HG03196 (cell line): ENCODE data around the gene CALHM6.
"Not testable (repeated sequence)": the region's sequence is repeated elsewhere in the genome, so short reads cannot be mapped to it uniquely, and the experiment has no call there.

Experiments used
- ATAC-seq: cut with Tn5 transposase; IDR thresholded peaks from one replicate; pipeline ENCODE4 v1.9.1; 2021; ENCODE audit not compliant: unreplicated experiment

CALHM6 gene

DNA sequence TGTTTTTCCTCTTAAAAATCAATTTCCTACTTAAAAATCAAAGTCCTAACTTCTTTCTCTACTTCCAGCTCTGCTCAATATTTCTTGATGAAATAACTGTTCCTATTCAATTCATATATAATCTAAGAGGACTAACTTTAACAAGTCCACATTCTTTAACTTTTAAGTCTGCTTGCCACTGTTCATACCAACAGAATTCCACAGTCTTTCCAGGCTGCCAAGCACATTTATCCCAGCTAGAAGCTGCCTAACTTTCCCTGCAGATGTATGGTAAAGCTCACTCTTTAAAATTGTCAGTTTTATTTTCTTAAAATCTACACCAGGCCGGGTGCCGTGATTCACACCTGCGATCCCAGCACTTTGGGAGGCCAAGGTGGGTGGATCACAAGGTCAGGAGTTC lies 11.5 kb downstream of the CALHM6 start:
- ATAC-seq = no peak

- no peak for ATAC-seq
Measured at GRCh38 chr6:116475141-116475540, 14.0 kb downstream of the CALHM6 start.

- ATAC-seq = peak; percentile 100
Measured at GRCh38 chr6:116476002-116476678, 15.0 kb downstream of the CALHM6 start.

- ATAC-seq = no peak
Measured at GRCh38 chr6:116482780-116483179, 21.6 kb downstream of the CALHM6 start.

DNA sequence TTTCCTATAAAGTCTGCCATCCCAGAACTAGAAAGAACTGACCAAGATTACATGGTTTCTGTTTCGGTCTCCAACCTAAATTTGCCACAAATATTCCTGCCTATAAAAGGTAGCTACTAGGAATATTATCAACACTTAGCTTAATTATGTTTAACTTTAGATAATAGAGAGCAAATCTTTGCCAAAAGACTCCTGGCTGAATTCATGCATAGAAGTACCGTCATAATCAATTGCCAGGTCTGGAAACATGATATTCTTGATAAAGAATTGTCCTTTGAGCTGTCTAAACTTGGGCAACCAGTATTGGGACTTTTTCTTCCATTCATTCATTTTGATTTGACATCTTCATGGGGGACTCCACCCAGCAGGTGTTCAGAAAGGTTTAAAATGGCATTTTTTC lies 22.4 kb downstream of the CALHM6 start:
- no peak for ATAC-seq

DNA sequence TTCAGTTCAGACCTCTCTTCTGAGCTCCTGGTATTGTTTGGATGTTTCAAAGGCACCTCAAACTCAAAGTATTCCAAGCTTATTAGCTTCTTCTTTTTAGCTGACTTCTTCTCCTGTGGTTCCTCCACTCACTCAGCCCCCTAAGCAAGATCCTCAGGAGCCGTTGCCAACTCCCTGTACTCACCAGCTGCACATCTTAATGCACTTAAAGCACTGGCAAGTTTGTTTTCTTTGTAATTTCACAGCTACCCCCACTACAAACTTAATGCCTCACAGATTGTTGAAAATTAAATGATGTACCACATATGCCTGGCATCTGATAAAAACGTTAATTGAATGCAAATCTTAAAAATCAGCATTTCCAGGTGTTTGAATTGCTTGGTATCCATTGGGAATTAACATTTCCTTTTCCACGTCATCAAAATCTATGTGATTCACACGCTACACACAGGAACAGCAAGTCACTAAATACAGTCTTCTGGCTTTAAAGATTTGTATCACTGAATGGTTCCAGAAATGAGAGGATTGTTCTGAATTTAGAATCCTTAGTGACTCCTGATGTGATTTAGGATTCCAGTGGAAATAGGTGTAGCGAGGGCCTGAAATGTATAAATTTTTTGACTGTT lies 24.5 kb downstream of the CALHM6 start:
- no peak for ATAC-seq

- ATAC-seq = no peak
Measured at GRCh38 chr6:116491610-116492330, 30.6 kb downstream of the CALHM6 start.

DNA sequence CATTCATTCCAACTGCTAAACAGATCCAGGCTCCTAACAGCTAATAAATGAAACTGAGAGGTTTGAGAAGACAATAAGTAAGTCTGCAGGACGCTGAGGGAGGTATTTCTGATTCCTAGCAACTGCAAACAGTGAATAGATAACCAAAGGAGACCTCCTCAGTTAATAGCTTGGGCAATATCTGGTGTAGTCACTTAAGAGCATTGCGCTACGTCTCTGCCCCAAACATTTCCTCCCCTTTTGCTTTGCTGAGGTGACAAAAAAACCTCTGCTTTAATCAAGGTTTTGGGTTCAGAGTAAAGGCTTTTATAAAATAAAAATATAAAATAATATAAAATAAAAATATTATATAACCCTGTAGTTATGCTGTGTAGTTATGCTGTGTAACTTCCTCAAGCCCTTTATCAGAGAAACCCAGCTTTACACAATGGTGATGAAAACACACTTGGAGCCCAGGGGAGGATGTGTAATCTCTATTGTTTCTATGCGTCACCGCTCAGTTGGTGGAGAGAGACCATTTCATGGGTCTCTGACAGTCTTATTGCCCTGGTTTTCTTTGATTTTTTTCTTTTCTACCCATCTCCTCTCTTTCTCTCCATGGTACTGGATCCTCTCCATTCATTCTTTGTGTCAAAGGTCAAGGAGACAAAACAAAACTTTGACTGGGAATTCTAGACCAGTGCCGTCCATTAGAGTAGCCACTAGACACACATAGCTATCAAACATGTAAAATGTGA lies 31.3 kb downstream of the CALHM6 start:
- no peak for ATAC-seq

DNA sequence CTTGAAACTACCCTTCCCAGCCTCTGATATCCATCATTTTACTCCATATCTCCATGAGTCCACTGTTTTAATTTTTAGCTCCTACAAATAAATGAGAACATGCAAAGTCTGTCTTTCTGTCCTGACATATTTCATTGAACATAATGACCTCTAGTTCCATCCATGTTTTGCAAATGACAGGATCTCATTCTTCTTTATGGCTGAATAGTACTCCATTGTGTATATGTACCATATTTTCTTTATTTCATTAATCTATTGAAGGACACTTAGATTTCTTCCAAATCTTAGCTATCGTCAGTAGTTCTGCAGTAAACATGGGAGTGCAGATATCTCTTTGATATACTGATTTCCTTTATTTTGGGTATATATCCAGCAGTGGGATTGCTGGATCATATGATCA lies 34.0 kb downstream of the CALHM6 start:
- not testable (repeated sequence) for ATAC-seq

- ATAC-seq = no peak
Measured at GRCh38 chr6:116497113-116497676, 36.0 kb downstream of the CALHM6 start.

DNA sequence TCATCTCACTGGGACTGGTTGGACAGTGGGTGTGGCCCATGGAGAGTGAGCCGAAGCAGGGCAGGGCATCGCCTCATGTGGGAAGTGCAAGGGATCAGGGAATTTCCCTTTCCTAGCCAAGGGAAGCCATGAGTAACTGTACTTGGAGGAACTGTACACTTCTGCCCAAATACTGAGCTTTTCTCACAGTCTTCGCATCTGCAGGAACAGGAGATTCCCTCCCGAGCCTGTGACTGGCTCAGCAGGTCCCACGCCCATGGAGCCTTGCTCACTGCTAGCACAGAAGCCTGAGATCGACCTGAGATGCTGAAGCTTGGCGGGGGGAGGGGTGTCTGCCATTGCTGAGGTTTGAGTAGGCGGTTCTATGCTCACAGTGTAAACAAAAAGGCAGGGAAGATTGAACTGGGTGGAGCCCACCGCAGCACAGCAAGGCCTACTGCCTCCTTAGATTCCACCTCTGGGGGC lies 39.8 kb downstream of the CALHM6 start:
- no peak for ATAC-seq

GRCh38 chr6:116507324-116507723 lies 46.1 kb downstream of the CALHM6 start:
- no peak for ATAC-seq

DNA sequence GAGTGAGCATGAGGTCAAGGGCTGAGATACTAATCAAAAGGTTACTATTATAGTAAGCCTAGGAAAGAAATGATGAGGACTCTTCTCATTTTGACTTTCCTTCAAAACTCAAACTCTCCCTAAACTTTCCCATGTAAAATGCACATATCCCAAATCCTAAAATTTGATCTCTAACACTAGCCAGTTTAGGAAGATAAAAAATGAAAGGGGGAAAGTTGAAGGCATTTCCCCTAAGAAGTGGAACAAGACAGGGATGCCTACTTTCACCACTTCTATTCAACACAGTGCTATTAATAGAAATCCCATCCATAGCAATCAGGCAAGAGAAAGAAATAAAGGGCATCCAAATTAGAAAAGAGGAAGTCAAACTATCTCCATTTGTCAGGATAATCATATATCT lies 47.4 kb downstream of the CALHM6 start:
- ATAC-seq = no peak

GRCh38 chr6:116511424-116512110 lies 50.4 kb downstream of the CALHM6 start, which contains the start of gene CALHM5:
CALHM5 (plus strand) TSS chr6:116511639; CDS start chr6:116511697, 58 bp downstream.
- no peak for ATAC-seq

DNA sequence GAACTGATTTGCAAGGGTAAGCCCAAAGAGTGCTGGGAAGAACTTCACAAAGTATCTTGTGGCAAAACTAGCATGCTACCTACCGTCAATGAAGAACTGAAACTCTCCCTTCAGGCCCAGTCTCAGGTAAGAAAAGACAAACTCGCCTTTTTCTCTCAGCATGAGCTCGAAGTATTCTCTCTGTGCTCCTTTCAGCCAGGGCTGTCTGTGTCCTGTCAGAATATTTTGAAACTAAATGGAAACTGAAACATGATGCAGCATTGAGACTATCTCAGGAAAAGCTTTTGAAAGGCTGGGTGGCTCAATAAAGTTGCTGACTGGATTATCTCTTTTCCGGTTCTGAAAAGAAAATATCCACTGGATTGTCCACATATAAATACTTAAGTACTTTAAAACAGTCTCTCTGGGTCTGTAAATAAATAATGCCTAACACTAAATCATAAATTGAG lies 51.0 kb downstream of the CALHM6 start:
- ATAC-seq = peak; percentile 68

- ATAC-seq = no peak
Measured at GRCh38 chr6:116512734-116513133, 51.6 kb downstream of the CALHM6 start.
